ENCODE results near the gene VTI1A. TPM values are rescaled to one million over a fixed set of nuclear protein-coding genes. Genes with fewer than 3 reads are reported as not detected.

Gene VTI1A
- total and polyA plus RNA-seq, 2 of the 4 experiments (the other 2 are of a cell fraction), result 9.7 to 24.9 TPM

- Histone ChIP-seq H3K4me3 (ENCODE audit: insufficient read depth, low read depth, low read length) (no peak overlapping the region), H3K14ac (replicated peaks; ENCODE audit: low read depth, low read length) (no peak overlapping the region), H3K27me3 (ENCODE audit: control insufficient read depth, insufficient read depth, low read length) (no peaks in the 10 kb centered on the region), H3K9me3 (ENCODE audit: control insufficient read depth, insufficient read depth, low read length) (no peaks in the 10 kb centered on the region), H2BK15ac (ENCODE audit: low read depth, low read length) (no peak overlapping the region), H3K4ac (ENCODE audit: low read depth, low read length) (no peak overlapping the region), H3K4me1 (ENCODE audit: control insufficient read depth, insufficient read depth, low read length) (peaks cover 4% of the 10 kb centered on the region; the same call in 1 of the 2 replicates), H4K91ac (ENCODE audit: insufficient read depth, low read depth, low read length) (no peak overlapping the region), H3K56ac (ENCODE audit: extremely low read depth, insufficient read depth, low read length) (no peak overlapping the region), H3K27ac (ENCODE audit: insufficient read depth, low read length) (no peak overlapping the region), H4K8ac (ENCODE audit: low read depth in 2 of 2, low read length in 2 of 2) (no peak overlapping the region), H3K9me1 (ENCODE audit: insufficient read depth, low read length) (peaks cover 15% of the 10 kb centered on the region), H3K9ac (ENCODE audit: low read depth, low read length) (no peak overlapping the region), H3K18ac (ENCODE audit: low read depth, low read length) (no peak overlapping the region), H2AFZ (replicated peaks; ENCODE audit: low read length, poor library complexity) (no peak overlapping the region), H4K5ac (ENCODE audit: low read depth, low read length) (no peak overlapping the region), H3K79me1 (ENCODE audit: low read depth in 1 of 2, low read length in 2 of 2) (no peaks in the 10 kb centered on the region), H3K23ac (ENCODE audit: low read depth, low read length) (no peak overlapping the region), H2BK5ac (ENCODE audit: low read depth, low read length, poor library complexity, severe bottlenecking) (no peak overlapping the region), H3K4me2 (ENCODE audit: low read depth, low read length) (no peak overlapping the region), H3K36me3 (ENCODE audit: control insufficient read depth, insufficient read depth, low read length) (no peaks in the 10 kb centered on the region), H2BK20ac (ENCODE audit: low read depth, low read length) (no peak overlapping the region), H2AK5ac (ENCODE audit: low read depth, low read length) (no peak overlapping the region), H2BK120ac (ENCODE audit: low read depth, low read length) (no peak overlapping the region), H4K20me1 (ENCODE audit: insufficient read depth, low read length) (peaks cover 3% of the 10 kb centered on the region; the same call in 1 of the 2 replicates), H2AK9ac (replicated peaks; ENCODE audit: low read depth, low read length, poor library complexity) (no peak overlapping the region)
- ATAC-seq (ENCODE audit: low read depth) (no peak), DNase-seq (no peak)
- dilution Hi-C loops (cut with HindIII; ENCODE audit: low sequenced_read_pairs, unreplicated experiment), result no loop called here
- BruUV-seq (replicated peaks), result no TSS peak
- ChIA-PET CTCF (no interaction called here), POLR2A (ENCODE audit: unreplicated experiment) (no interaction called here)
- in situ Hi-C loops (cut with MboI; ENCODE audit: low sequenced_read_pairs), result no loop called here
- no CpG with 5 or more reads among the region's 3 CpGs for WGBS, 2 experiments (ENCODE audit: extremely low coverage in 2 of 2, insufficient read length in 1 of 2)
- TF ChIP-seq MAFK (IDR thresholded peaks at IDR 0.05; ENCODE audit: low read depth, low read length) (no peak), RFX5 (IDR thresholded peaks at IDR 0.05; ENCODE audit: low read depth, low read length) (no peak), RAD21 (IDR thresholded peaks at IDR 0.05; ENCODE audit: low read length) (no peak), ELK1 (IDR thresholded peaks at IDR 0.05; ENCODE audit: borderline replicate concordance, low read depth, low read length) (no peak), BHLHE40 (IDR thresholded peaks at IDR 0.05; ENCODE audit: low read depth, low read length) (no peak), CEBPB (IDR thresholded peaks at IDR 0.05; ENCODE audit: low read depth, low read length) (no peak), SMC3 (IDR thresholded peaks at IDR 0.05; ENCODE audit: low read depth, low read length) (no peak), CTCF (conservative IDR thresholded peaks at IDR 0.05; ENCODE audit: low read depth, low read length) (no peak), FOS (IDR thresholded peaks at IDR 0.05; ENCODE audit: low read depth, low read length) (no peak), NFE2L2 (IDR thresholded peaks at IDR 0.05; ENCODE audit: low read depth, low read length) (no peak), RCOR1 (IDR thresholded peaks at IDR 0.05; ENCODE audit: insufficient replicate concordance, low read length) (no peak)
- intact Hi-C loops (cut with micrococcal nuclease), result no loop called here
Observed at GRCh38 chr10:112741830-112742402, 294.9 kb downstream of the VTI1A start.

All from IMR-90 (cell line).